OCI-M2 (cell line): ENCODE data around the gene CGB7.
"Not testable (repeated sequence)": the region's sequence is repeated elsewhere in the genome, so short reads cannot be mapped to it uniquely, and the experiment has no call there.

ENCODE experiments used
- DNase-seq: peaks from one replicate; lab custom pipeline; 2025; ENCODE audit not compliant: unreplicated experiment; lab: John Stamatoyannopoulos, UW

Gene CGB7

DNA sequence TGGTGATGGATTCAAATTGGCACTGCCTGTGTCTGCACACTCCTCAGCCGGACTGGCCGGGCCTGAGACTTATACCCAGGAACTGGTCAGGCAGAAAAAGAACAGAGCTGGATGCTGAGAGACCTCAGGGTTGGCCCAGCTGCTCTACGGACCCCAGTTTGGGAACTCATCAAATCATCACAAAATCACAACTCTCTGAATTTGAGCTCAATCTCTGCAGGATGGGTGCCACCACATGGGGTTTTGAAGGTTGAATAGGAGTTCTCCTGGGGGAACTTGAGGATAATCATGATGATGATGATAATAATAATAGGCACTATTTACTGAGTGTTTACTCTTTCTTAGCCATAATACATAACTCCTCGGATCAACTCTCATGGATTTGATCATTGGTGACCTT is 14.9 kb downstream of the CGB7 start:
- DNase-seq = not testable (repeated sequence)

DNA sequence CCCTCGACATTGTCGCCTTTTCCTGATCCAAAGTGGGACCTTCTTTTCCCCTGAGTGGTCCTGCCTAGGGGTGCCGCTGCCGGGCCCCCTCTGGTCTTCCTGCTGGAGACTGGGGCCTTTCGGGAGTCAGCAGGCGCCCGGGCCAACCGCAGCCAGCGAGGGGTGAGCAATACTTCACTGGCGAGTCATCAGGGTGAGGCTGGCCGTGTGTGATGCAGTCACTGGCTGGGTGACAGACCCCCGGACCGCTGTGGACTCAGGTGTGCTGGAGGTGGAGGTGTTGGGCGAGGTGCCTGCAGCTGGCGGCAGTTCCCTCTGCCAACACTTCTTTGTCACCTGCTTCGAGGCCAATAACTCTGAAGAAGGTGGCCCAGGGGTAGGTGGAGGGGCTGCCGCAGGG is 15.4 kb downstream of the CGB7 start:
- no peak for DNase-seq

DNA sequence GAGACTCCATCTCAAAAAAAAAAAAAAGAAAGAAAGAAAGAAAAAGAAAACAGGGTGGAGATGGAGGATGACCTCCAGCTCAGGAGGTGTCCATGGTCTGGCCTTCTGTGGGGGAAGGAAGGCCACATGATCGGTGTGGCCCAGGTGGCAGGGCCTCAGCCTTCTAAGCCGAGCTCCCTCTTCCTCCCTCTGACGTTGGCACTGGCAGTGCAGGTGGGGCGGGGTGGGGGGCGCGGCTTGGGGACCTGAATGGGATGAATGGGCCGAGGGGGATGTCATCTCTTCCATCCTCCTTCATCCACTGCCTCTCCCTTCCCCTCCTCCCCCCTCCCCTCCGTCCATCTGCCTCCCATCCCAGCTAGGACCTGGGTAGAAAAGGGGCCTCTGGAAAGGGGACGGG is 17.8 kb downstream of the CGB7 start:
- not testable (repeated sequence) for DNase-seq

DNA sequence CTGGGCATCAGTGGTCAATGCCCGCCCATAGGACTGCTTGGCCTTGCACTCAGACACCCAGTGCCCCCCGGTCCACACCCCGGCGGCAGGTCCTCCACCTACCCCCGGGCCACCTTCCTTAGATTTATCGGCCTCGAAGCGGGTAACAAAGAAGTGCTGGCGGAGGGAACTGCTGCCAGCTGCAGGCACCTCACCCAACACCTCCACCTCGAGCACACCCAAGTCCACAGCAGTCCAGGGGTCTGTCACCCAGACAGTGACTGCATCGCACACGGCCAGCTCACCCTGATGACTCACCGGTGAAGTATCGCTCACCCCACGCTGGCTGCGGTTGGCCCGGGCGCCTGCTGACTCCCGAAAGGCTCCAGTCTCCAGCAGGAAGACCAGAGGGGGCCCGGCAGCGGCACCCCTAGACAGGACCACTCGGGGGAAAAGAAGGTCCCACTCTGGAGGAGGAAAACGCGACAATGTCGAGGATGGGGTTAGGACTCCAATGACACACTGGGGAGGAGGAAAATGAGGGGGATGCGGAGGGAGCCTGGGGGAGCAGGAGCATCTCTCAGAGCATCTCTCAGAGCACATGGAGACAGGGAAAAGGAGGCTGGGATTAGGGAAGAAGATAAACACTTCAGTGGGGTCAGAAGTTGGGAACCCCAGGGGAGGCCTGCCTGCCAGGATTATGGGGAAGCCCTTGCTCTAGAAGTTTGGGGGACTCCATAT is 18.8 kb downstream of the CGB7 start:
- not testable (repeated sequence) for DNase-seq

DNA sequence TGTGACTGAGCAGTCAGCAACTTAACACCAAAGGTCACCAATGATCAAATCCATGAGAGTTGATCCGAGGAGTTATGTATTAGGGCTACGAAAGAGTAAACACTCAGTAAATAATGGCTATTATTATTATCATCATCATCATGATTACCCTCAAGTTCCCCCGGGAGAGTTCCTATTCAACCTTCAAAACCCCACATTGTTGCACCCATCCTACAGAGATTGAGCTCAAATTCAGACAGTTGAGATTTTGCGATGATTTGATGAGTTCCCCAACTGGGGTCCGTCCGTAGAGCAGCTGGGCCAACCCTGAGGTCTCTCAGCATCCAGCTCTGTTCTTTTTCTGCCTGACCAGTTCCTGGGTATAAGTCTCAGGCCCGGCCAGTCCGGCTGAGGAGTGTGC is 19.4 kb downstream of the CGB7 start:
- not testable (repeated sequence) for DNase-seq

DNA sequence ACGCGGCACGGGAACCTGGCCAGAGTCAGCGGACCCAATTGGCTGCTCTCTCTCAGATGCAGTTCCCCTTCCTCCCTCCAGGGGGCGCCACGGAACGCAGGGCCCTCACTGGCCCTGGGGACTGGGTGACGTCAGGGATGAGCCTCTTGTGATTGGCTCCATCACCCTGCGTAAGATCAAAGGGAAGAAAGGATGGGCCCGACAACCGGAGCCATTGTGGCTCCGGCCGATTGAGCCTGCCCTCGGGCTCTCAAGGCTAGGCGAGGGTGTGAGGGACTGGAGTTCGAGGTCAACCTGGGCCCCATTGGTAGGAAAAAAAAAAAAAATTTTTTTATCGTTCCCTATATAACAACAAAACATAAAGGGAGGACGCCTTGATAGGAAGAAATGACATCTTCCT is 20.7 kb downstream of the CGB7 start, which contains the start of gene CGB1:
Gene CGB1 (minus strand): TSS at position 81 of the 400 bp plus-strand sequence. CDS start 184 bp downstream, outside the sequence.
- not testable (repeated sequence) for DNase-seq

DNA sequence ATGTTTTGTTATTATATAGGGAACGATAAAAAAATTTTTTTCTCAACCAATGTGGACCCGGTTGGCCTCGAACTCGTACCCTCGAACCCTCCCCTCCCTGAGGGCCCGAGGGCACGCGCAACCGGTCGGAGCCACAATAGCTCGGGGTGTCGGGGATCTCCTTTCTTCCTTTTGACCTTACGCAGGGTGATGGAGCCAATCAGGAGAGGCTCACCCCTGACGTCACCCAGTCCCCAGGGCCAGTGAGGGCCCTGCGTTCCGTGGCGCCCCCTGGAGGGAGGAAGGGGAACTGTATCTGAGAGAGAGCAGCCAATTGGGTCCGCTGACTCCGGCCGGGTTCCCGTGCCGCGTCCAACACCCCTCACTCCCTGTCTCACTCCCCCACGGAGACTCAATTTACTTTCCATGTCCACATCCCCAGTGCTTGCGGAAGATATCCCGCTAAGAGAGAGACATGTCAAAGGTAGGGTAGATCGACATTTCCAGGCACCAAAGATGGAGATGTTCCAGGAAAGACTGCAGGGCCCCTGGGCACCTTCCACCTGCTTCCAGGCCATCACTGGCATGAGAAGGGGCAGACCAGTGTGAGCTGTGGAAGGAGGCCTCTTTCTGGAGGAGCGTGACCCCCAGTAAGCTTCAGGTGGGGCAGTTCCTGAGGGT is 25.8 kb downstream of the CGB7 start, which contains the start of gene CGB2:
Gene CGB2 (plus strand): TSS at position 249 of the 660 bp plus-strand sequence. CDS start 206 bp downstream, at position 455.
- DNase-seq = not testable (repeated sequence)

DNA sequence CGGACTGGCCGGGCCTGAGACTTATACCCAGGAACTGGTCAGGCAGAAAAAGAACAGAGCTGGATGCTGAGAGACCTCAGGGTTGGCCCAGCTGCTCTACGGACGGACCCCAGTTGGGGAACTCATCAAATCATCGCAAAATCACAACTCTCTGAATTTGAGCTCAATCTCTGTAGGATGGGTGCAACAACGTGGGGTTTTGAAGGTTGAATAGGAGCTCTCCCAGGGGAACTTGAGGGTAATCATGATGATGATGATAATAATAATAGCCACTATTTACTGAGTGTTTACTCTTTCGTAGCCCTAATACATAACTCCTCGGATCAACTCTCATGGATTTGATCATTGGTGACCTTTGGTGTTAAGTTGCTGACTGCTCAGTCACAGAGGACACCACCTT is 27.2 kb downstream of the CGB7 start:
- DNase-seq = not testable (repeated sequence)

DNA sequence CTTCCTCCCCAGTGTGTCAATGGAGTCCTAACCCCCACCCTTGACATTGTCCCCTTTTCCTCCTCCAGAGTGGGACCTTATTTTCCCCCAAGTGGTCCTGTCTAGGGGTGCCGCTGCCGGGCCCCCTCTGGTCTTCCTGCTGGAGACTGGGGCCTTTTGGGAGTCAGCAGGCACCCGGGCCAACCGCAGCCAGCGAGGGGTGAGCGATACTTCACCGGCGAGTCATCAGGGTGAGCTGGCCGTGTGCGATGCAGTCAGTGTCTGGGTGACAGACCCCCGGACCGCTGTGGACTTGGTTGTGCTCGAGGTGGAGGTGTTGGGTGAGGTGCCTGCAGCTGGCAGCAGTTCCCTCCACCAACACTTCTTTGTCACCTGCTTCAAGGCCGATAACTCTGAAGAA is 27.8 kb downstream of the CGB7 start:
- not testable (repeated sequence) for DNase-seq

DNA sequence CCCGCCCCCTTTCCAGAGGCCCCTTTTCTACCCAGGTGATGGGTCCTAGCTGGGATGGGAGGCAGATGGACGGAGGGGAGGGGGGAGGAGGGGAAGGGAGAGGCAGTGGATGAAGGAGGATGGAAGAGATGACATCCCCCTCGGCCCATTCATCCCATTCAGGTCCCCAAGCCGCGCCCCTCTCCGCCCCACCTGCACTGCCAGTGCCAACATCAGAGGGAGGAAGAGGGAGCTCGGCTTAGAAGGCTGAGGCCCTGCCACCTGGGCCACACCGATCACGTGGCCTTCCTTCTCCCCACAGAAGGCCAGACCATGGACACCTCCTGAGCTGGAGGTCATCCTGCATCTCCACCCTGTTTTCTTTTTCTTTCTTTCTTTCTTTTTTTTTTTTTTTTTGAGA is 28.9 kb downstream of the CGB7 start:
- DNase-seq = not testable (repeated sequence)

DNA sequence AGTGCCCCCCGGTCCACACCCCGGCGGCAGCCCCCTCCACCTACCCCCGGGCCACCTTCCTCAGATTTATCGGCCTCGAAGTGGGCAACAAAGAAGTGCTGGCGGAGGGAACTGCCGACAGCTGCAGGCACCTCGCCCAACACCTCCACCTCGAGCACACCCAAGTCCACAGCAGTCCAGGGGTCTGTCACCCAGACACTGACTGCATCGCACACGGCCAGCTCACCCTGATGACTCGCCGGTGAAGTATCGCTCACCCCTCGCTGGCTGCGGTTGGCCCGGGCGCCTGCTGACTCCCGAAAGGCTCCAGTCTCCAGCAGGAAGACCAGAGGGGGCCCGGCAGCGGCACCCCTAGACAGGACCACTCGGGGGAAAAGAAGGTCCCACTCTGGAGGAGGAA is 31.9 kb downstream of the CGB7 start:
- DNase-seq = not testable (repeated sequence)

DNA sequence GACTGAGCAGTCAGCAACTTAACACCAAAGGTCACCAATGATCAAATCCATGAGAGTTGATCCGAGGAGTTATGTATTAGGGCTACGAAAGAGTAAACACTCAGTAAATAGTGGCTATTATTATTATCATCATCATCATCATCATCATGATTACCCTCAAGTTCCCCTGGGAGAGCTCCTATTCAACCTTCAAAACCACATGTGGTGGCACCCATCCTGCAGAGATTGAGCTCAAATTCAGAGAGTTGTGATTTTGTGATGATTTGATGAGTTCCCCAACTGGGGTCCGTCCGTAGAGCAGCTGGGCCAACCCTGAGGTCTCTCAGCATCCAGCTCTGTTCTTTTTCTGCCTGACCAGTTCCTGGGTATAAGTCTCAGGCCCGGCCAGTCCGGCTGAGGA is 32.5 kb downstream of the CGB7 start:
- DNase-seq = not testable (repeated sequence)

DNA sequence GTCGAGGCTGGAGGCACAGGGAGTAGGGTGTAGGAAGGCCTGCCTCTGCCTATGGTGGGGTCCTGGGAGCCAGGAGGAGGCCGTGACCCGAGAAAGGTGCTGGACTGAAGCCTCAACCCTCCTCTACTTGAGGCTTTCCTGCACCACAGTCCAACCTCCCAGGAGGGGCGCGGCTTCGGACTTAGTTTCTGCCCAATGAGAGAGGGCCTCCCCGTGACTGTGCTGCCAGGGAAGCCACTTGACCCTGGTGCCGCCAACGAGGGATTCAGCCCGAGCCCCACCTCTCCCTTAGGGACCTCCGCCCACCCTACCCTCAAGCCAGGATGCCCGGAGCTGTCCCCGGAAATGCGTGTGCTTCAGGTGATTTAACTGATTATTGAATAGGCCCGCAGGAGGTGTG is 33.3 kb downstream of the CGB7 start, which contains the start of gene CGB3:
Gene CGB3 (minus strand): TSS at position 101 of the 400 bp plus-strand sequence. CDS start 362 bp downstream, outside the sequence.
- not testable (repeated sequence) for DNase-seq

DNA sequence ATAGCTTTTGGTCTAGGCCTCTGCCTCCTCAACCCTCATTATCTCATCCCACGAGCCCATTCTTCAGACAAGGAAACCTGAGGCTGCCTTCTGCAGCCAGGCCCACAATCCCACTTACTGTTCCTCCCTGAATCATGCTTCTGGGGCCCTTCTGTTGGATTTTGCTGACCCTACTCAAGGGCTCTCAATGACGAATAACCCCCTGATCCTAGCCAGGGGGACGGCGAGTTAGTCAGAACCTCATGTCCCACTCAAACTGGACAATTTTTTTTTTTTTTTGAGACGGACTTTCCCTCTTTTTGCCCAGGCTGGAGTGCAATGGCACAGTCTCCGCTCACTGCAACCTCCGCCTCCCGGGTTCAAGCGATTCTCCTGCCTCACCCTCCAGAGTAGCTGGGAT is 35.4 kb downstream of the CGB7 start:
- no peak for DNase-seq

DNA sequence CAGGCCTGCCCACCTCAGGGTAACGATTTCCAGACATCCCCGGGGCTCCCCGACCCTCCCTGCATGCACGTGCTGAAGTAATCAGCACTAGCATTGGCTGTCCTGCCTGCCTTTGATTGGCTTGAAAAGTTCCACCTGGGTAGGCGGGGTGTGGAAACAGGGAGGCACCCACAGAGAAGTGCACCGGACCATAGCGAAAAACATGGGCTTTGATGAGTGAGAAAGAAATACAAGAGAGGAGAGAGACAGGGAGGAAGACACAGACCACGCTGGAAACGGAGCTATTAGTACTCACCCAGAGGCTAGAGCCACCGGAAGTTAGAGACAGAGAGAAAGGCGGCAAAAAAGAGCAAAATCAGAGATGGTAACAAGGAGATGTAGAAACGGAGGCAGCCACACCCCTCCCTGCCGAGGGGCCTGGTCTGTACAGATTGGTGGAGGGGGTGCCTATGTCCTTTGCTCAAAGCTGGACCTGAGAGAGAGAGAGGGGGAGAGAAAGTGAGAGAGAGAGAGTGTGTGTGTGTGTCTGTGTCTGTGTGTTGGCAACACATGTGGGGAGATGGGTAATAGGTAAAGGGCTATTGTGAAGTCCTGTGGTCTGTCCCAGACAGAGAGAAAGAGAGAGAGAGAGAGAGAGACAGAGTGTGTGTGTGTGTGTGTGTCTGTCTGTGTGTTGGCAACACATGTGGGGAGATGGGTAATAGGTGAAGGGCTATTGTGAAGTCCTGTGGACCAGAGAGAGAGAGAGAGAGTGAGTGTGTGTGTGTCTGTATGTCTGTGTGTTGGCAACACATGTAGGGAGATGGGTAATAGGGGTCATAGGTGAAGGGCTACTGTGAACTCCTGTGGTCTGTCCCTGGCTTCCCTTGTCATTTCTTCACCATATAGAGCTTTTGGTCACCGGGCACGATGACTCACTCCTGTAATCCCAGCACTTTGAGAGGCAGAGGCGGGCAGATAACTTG is 36.3 kb downstream of the CGB7 start:
- no peak for DNase-seq

DNA sequence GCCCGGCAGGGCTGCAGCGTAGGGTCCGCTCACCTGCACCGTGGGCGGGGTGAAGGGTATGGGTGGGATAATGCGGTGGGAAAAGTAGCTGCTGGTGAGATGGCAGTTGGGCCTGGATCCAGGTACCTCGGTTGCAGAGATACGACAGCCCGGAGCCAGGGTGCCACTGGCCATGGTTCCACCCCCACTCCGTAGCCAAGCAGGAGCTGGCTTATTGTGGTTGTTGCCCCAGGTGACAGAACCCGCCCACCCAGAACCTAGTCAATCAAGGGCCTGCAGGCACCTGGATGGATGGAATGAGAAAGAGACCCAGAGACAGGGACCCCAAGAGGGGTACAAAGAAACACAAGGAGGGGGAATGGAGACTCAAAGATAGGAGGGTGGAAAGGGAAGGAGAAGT is 37.2 kb downstream of the CGB7 start:
- no peak for DNase-seq

DNA sequence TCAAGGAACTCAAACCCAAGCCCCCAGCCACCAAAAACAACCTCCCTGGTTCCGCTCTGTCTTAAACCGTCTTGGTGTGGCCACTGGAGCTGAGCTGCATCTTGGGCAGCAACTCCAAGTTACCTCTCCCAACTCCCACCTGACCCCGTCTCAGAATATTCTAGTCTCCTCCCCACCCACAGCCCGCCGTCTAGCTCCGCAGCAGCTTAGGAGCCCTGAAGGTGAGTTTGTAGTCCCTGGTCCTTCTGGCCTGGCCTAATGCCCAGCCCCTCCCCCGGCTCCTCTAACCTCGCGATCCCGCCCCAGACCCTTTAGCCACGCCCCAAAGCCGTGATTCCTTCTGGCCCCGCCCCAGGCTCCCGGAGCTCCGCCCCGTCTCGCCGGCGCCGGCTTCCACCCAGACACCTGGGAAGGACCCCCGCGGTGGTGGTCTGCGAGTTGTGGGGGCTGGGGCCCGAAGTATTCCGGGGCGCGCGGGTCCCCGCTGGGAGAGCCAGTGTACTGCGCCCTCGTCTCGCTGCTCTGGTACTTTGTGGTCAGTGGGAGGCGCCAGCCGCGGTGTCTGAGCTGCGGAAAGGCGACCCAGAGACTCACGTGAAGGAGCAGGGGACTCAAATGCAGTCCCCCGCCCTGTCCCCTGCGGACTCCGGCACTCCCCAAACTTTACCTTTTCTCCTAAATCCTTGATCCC is 38.2 kb downstream of the CGB7 start:
- DNase-seq = no peak

DNA sequence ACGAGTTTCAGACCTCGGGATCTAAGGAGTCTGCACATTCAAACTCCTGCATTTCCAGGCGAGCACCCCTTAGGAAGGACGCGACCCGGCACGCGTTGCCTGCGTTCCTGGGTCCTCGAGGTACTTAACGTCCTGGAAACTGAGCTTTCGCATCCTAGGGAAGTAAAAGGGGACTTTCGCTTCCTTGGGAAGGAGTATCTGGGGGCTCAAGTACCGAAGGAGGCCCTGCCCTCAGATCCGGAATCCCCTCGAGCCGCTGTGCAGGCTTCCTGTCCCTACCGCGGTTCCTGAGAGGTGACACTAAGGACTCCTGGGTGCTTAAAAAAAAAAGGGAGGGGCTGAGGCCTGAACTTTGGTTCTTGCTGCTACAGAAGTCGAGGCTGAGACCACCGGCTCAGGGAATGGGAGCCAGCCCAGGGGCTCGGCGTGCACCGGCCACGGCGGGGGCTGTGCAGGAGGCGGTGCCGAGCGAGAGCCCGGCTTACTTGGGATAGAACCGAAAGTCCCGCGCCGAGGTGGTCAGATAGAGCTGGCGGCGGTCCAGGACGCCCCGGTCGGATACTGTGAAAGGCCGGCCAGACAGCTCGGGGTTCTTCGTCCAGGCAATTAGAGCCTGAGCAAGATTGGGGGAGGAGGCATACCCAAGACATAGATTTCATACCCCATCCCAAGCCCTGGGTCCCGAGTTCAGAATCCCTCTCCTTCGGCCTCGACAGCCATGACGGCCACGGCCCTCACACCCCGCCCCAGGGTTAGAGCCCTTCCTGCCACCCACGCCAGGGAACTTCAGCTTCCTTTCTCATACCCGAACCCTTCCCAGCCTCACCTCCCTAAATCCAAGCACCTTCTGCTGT is 38.9 kb downstream of the CGB7 start:
- not testable (repeated sequence) for DNase-seq

DNA sequence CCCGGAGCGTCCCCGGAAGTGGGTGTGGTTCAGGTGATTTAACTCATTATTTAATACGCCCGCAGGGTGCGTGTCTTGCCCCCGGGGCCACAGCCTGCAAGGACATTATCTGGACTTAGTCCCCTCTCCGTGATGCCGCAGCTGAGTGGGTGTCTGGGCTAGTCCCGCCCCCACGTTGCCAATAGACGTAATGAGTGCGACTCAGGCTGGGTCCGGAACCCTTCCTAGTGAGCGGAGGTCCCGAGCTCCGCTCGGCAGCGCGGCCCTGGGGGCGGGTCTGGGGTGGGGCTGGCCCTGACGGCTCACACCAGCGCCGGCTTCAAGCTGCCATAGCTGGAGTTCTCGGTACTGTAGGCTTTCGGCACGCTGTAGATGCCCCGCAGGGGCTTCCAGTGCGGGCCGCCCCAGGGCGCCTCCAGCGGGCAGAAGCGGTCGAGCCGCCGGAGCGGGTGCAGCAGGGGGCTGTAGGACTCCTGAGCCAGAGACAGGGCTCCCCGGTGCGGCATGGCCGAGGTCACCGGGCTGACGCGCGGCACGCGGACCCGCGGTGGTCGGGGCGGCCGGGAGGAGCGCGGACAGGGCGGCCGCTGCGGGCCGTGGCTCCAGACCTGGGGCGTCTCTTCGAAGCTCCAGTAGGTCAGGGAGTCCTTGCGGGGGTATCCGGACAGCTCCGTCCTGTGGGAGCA is 39.7 kb downstream of the CGB7 start:
- DNase-seq = peak; percentile 57
